Glomerular visceral epithelial cell (primary cell): ENCODE results near the gene PPM1H.

Experiments used
- DNase-seq: peaks from one replicate; pipeline ENCODE4 v3.0.0-alpha.2; 2016; ENCODE audit errors: extremely low spot score

The PPM1H gene

GRCh38 chr12:62604373-62604772 lies 330.6 kb downstream of the PPM1H start:
- DNase-seq, result no peak

- DNase-seq, result no peak
These were observed 331.2 kb downstream of the PPM1H start for GRCh38 chr12:62603811-62604098.

- DNase-seq, result peak; percentile 84
These were observed 331.7 kb downstream of the PPM1H start for GRCh38 chr12:62603061-62603810.

GRCh38 chr12:62602255-62603060 lies 332.5 kb downstream of the PPM1H start:
- peak; percentile 91 for DNase-seq

- DNase-seq, result no peak
These were observed 333.2 kb downstream of the PPM1H start for GRCh38 chr12:62601765-62602164.

GRCh38 chr12:62599854-62600437 lies 335.0 kb downstream of the PPM1H start:
- no peak for DNase-seq

GRCh38 chr12:62598846-62599245 lies 336.1 kb downstream of the PPM1H start:
- DNase-seq, result no peak

GRCh38 chr12:62597253-62597652 lies 337.7 kb downstream of the PPM1H start:
- no peak for DNase-seq
